GM21423 (cell line): Measurements from ENCODE around the gene PAK1.
"Not testable (repeated sequence)": the region's sequence is repeated elsewhere in the genome, so short reads cannot be mapped to it uniquely, and the experiment has no call there.

ENCODE experiments used
- ATAC-seq: cut with Tn5 transposase; IDR thresholded peaks from one replicate; pipeline ENCODE4 v1.9.1; 2021; ENCODE audit warnings: mild to moderate bottlenecking, moderate library complexity; ENCODE audit not compliant: unreplicated experiment

The PAK1 gene

DNA sequence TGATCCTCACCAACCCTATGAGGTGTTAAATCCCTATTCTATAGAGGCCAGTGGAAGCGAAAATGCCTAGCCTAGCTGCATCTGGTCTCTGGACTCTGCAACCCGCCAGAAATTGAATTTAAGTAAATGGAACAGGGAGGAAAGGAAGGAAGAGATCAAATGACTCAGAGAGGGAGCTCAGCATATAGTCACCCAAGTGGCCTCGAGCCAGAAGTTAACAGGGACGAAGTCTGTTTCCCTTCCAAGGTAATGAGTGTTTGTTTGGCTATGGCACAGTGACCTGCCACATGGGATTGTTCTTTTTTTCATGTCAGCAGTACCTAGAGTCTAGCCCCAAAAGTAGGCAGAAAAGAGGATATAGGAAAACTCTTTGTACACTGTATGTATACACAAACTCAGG is 66.3 kb downstream of the PAK1 start:
- ATAC-seq: no peak

DNA sequence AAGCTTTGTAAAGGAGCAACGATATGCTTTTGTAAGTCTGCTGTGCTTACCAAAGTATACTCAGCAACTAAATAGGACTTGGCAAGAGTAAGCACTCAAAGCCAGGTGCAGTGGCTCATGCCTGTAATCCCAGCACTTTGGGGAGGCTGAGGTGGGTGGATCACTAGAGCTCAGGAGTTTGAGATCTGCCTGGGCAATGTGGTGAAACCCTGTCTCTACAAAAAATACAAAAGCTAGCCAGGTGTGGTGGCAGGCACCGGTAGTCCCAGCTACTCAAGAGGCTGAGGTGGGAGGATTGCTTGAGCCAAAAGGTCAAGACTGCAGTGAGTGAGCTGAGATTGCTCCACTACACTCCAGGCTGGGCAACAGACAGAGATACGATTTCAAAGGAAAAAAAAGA is 67.5 kb downstream of the PAK1 start:
- no peak for ATAC-seq

DNA sequence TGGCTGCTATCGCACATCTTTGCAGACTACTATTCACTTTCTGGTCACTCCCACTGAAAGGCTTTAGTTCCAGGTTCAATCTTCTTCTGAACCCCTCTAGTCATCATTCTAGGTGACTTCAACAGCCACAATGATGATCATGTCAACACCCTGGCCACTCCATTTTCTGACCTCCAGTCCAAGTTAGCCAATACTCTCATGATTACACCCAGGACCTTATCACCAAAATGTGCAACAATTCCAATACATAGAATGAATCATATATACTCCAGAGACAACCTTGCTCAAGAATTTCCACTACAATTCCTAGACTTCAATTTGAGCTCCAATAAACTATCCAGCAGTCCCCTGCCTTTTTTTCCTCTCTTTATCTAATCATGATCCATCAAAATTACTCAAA is 70.7 kb downstream of the PAK1 start:
- no peak for ATAC-seq

DNA sequence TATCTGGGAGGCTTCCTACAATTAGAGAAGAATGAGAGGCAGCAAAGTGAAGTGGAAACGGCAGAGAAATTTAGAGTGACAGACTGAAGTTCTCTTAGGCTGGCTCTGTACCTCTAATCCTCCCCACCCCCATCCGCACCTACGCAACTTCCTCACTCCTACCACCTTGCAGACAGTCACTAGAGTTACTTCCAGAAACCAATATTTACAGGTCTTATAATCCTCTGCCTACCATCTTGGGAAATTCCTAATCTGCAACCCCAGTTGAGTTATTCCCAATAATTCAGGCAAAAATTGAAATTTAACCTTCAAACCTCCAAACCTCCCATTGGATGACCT is 71.7 kb downstream of the PAK1 start:
- no peak for ATAC-seq

DNA sequence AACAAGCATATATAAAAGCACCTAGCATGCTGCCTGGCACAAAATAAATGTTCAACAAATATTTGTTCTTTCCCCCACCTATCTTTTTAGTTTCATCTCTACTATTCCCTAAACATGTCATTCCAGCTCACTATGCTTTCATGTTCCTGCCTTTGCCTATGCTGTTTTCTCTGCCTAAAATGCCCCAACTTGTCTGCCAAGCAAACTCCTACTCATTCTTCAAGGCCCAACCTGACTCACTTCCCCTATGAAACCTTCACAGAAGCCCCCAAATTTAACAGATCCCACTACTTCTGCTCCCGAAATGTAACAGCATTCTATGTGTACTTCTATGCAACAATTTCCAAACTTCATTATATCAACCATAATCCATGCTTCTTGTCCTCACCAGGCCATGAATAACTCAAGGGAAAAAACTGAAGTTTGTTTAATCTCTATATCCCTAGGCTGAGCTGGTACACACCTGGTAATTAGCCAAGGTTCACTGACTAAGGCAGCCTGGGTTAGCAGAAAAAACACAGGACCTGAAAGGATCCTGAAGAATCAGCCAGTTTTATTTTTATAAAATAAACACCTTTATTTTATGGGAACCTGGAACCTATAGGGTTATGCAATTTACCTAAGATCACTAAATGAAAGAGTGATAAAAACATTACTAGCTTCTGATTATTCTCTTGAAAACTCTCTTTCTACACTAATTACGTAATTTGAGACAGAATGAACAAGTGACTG is 72.2 kb downstream of the PAK1 start:
- ATAC-seq: no peak

DNA sequence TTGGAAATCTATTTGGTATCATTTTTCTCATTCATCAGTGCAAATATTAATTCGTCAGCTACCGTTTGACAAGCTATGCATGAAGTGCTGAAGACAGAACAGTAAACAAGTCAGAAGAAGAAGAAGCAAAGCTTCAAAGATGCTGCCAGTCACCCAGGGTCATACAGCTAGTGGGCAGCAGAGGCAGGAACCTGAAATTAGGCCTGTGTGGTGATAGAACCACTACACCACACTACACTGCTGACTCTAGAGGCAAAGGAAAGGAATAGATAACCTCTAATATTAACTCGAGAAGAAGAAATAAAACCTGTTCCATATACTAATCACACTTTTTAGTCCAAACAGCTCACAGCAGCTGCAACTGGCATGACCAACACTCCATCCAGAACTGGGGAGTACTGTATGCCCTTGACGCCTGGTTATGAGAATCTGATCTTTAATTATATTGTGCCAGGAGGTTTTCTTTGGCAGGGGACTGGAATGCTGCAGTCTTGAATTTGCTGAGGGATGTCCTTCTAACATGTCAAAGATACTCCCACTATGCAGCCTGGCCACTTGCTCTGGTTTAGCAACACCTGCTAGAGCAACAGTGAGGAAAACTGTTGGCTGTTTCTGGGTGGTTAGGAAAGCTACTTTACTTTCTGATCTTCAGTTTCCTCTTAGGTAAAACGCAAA is 73.0 kb downstream of the PAK1 start:
- ATAC-seq: no peak

DNA sequence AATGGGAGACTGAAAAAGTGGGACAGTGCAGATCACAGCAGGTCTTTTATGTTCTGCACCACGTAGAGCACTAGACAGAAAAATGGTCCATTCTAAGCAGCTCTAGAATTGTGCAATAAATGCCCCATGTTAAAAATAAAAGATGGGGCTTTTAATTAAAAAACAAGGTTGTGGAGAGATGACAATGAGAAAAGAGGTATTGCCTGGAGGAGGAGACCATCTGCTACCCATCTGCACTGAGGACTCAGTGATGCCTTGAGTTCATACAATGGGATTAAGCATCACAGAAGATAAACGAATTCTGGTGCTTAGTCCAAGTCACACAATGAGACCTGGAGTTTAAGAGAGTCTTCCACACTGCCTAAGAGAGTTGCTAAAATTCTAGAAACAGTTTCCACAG is 73.6 kb downstream of the PAK1 start:
- ATAC-seq: no peak

DNA sequence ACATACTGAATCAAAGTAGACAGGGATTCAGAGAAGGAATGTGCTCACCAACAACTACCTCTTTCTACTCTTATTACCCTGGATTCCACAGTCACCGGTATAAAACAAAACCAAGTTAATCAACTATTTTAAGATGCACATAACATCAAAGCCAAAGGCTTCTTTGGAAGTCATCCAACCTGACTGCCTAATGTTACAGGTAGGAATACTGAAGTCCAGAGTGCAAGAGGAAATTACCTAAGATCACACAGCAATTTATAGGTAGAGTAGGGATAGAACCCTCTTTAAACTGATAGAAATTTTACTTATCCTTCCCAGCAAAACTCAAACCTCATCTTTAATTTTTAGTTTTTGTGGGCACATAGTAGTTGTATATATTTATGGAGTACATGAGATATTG is 76.3 kb downstream of the PAK1 start:
- no peak for ATAC-seq

DNA sequence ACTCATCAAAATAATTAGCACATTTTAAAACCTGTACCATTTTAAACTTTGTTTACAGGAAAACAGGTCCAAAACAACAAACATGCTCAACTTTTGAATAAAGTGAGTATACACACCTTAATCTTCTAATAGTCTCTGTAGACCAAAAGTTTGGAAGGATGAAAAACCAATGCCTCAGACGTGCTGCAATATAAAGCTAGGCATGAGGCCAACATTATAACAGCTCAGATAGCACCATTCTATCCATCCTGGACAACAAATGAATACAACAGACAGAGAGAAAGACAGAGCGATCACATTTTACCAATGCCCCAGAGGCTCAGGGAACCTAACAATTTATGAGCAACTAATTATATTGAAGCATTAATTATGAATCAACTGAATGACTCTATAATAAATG is 77.0 kb downstream of the PAK1 start:
- ATAC-seq: no peak

DNA sequence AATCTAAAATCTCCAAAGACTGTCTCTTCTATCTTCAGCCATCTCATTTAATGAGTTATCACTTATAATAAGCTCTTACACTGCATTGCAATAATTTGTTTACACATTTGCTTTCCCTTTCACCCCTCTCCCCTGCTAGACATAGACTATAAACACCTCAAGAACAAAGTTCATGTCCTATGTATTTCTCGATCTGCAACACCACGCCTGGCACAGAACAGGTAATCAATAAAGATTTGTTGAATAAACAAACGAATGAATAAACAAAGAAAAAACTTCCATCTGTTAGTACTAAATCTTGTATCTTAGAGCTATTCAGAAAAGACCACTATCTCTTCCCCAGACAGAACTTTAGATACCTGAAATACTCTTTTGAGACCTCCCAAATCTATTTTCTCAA is 77.6 kb downstream of the PAK1 start:
- no peak for ATAC-seq

DNA sequence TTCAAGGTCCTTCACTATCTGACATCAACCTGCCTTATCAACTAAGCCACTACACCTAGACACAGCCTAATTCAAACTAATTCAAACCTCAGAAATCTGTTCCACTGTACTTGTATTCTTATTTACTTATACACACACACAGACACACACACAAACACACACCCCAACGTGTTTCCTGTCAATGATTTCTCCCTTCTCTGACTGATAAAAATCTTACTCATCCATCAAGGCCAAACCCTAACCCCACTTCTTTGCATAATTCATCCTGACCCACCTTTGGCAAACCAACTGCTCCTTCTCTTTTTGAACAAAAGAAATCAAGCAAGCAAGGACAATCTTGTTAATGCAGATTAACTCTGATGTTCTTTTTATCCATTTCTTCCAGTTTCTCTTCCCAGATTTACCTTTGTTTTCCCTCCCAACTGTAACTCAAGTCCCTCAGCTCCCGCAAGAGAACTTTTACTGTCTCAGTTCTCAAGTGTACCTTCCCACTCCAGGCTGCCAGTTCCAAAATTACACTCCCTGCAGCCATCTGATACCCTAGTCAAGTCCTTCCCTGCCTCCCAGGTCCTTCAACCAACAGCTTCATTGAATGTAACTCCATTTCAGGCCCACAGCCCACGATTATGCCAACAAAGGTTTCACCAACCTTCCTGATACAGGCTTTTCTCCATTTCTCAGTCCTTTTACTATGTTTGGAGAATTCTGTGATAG is 78.3 kb downstream of the PAK1 start:
- no peak for ATAC-seq

DNA sequence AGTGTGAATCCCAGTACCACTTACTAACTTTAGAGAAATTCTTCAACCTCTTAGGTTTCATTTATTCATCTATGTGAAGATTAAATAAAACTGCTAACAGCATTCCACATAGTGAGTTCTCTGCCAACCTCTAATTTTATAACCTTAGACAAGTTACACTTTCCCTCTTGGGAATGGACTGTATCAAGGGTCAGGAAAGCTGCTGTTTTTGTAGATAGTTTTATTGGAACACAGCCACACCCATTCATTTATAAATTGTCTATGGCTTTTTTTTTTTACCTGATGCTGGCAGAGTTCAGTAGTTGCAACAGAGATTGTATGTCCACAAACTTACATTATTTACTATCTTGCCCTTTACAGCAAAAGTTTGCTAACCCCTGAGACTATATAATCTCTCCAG is 81.1 kb downstream of the PAK1 start:
- ATAC-seq: no peak

DNA sequence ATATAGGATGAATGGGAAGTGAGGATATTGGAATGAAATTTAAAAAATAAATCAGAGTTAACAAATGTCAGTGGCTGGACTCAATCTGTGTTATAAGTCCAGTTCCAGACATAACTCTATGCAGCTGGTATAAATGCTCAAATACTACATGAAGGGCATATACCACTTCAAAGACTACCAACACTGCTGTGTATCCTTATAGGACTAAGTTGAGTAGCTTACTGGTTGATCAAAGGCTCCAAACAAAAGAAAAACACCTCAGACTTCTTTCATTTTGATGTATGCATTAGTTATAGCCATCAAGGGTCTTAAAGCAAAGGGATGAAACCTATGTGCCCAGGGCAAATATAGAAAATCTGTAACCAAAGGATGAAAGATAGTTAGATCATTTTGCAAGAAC is 86.2 kb downstream of the PAK1 start:
- ATAC-seq: no peak

DNA sequence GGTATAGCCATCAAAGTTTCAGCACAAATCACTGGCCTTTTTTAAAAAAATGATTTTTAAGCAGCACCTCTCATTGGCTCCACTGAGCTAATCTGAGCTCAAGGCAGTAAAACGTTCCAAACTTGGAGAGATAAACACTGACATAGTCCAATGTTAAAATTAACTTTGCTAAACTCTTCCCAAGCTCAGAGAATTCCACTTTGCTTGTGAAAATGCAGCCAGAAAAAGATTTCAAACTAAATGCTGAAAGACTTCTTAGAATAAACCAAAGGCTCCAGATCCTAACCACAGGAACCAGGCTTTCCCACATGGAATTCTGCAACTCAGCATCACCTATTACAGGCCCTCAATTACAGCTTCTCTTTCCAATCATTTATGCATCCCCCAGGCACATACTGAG is 87.7 kb downstream of the PAK1 start:
- no peak for ATAC-seq

DNA sequence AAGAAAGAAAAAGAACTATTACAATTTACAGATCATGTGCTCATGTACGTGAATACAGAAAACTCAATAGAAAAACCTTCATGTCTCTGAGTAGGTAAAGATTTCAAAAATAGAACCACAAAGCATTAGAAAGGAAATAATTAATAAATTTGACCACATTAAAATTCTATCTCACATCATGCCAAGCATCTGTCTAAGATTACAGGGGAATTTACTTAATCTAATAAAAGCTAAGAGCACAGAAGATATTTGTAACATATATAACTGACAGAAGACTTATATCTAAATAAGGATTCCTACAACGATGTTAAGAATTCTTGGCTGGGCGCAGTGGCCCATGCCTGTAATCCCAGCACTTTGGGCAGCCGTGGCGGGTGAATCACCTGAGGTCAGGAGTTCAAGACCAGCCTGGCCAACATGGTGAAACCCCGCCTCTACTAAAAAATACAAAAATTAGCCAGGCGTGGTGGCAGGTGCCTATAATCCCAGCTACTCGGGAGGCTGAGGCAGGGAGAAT is 88.6 kb downstream of the PAK1 start:
- ATAC-seq: not testable (repeated sequence)

DNA sequence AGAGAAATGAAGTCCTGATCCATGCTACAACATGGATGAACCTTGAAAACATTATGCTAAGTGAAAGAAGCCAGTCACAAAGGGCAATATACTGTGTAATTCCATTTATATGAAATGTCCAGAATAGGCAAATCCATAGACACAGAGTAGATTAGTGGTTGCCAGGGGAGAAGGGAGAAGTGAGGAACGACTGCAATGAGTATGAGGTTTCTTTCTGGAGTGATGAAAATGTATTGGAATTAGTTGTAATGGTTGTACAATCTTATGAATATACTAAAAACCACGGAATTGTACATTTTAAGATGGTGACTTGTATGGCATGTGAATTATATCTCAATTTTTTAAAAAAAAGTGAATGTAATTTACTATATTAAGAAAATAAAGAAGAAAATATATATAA is 89.3 kb downstream of the PAK1 start:
- no peak for ATAC-seq

DNA sequence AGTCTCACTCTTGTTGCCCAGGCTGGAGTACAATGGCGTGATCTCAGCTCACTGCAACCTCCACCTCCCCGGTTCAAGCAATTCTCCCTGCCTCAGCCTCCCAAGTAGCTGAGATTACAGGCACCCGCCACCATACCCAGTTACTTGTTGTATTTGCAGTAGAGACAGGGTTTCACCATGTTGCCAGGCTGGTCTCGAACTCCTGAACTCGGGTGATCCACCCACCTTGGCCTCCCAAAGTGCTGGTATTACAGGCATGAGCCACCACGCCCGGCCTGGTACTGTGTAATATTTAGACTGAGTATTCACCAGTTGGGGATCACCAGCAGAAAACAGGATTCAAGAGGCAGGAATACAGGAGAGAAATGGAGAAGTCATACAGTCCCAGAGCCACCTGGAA is 90.5 kb downstream of the PAK1 start:
- ATAC-seq: not testable (repeated sequence)

DNA sequence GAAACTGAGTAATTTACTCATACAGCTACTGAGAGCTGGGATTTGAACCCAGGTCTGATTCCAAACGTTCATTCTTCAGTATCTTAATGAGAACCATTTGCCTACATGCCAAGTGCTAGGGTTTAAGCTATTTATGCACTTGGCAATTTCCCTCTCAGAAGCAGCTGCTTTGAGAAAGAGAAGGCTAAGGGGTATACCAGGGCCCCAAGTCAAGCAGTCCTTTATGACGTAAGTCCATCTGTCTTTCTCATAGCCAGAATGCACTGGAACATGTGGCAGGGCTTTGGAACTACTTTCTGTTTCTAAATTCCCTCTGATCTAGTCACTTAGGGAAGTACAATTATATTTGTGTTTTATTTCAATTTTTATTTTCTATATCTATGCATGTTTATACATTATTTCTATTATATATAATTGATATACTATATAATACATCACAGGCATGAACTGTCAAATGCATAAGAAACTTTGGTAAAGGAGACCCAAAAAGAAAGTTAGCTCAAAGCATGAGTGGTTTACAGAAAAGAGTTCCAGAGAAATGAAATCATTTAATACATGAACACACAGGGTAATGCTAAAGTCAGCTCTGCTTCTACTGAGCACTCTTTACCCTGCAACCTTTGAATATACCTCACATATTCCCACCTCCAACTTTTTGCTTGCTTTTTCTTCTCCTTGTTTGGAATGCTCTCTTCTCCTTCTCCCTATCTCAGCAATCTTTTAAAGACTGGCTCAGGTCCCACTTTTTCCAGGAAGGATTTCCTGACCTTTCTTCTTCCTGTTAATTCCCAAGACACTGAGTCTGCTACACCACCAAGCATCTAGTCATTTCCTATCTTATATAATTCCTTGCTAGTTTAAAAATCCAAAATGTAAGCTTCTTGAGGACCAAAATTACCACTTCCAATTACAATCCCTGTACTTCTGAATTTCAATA is 91.9 kb downstream of the PAK1 start:
- no peak for ATAC-seq

DNA sequence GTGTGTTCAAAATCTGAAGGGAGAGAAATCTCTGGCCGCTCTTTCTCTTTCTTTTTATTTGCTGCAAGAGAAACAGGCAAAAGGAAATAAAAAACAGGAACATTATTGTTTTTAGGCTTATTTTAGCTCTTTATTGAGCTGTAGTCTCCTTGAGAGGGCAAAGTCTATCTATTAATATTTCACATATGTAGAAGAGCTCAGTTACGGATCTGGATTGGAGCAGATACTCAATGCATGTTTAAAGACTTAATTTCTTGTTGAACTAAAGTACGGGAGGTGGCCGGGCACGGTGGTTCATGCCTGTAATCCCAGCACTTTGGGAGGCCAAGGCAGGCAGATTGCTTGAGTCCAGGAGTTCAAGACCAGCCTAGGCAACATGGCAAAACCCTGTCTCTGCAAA is 94.0 kb downstream of the PAK1 start:
- no peak for ATAC-seq

DNA sequence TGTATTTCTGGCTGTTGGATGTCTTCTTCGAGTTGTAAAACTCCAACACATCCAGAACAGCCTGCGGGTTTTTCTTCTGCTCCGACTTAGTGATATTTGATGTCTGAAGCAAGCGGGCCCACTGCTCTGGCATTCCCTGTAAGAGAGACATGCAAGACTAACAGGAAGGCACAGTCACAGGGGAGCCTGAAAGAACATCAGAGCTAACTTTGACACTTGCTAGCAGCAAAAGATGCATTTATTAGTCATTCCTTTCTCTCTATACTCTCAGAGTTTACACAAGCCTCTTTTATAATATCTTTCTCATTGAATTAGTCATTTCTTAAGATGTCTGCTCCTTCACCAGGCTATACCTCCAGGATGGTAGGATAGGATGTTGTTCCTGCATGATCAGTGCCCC is 94.6 kb downstream of the PAK1 start:
- ATAC-seq: no peak

DNA sequence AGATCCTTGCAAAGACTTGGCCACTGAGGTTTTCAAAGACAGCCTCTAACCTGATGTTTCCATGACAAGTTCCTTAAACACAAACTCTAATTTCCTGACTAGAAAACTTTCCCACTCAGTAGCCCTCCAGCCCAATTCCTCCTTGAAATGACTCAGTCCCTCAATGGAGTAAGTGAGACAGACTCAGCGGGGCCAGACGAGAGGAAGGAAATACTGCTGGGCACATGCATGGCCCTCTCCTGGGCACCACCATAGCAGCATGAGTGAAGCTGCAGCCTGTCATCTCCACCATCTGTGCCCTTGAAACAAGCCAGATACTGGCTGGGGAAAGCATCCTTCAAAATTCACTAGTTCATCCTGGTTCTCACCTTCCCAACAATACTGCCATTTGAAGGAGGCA is 96.2 kb downstream of the PAK1 start:
- no peak for ATAC-seq
